ENCODE data around the gene HTR1E. TPM values are rescaled to one million over a fixed set of nuclear protein-coding genes. Genes with fewer than 3 reads are reported as not detected.
"Not testable (repeated sequence)": the region's sequence is repeated elsewhere in the genome, so short reads cannot be mapped to it uniquely, and the experiment has no call there.

The HTR1E gene
- total RNA-seq, 1 donor from 2014 or later: not detected

- Mint-ChIP-seq H3K36me3 (ENCODE audit: low read depth) (no peaks in the 10 kb centered on the region), H3K4me3 (no peak overlapping the region), H3K27ac (ENCODE audit: unreplicated experiment) (no peak overlapping the region), H3K9me3 (no peaks in the 10 kb centered on the region), H3K4me1 (no peaks in the 10 kb centered on the region), H3K27me3 (ENCODE audit: low read depth) (peaks cover 43% of the 10 kb centered on the region)
- no peak for DNase-seq (ENCODE audit: low read depth, low spot score)
- no peak for TF ChIP-seq CTCF (conservative IDR thresholded peaks at IDR 0.05)
Measured at GRCh38 chr6:86978251-86978650, 40.9 kb downstream of the HTR1E start.

GRCh38 chr6:87001494-87001893 is 64.2 kb downstream of the HTR1E start:
- Mint-ChIP-seq H3K4me3 (no peak overlapping the region), H3K4me1 (no peaks in the 10 kb centered on the region), H3K27ac (ENCODE audit: unreplicated experiment) (no peak overlapping the region), H3K9me3 (peaks cover 23% of the 10 kb centered on the region), H3K36me3 (ENCODE audit: low read depth) (no peaks in the 10 kb centered on the region), H3K27me3 (ENCODE audit: low read depth) (no peaks in the 10 kb centered on the region)
- no peak for DNase-seq (ENCODE audit: low read depth, low spot score)
- TF ChIP-seq CTCF (conservative IDR thresholded peaks at IDR 0.05): no peak

- H3K9me3 Mint-ChIP-seq: peaks cover 26% of the 10 kb centered on the region
- not testable (repeated sequence) for H3K4me3 Mint-ChIP-seq; H3K27me3 Mint-ChIP-seq (ENCODE audit: low read depth); H3K27ac Mint-ChIP-seq (ENCODE audit: unreplicated experiment); H3K4me1 Mint-ChIP-seq; H3K36me3 Mint-ChIP-seq (ENCODE audit: low read depth); DNase-seq (ENCODE audit: low read depth, low spot score)
Measured at GRCh38 chr6:87002391-87002790, 65.1 kb downstream of the HTR1E start.

GRCh38 chr6:87006541-87006940 is 69.2 kb downstream of the HTR1E start:
- not testable (repeated sequence) for H3K27me3 Mint-ChIP-seq (ENCODE audit: low read depth); H3K36me3 Mint-ChIP-seq (ENCODE audit: low read depth); H3K4me3 Mint-ChIP-seq; H3K27ac Mint-ChIP-seq (ENCODE audit: unreplicated experiment); DNase-seq (ENCODE audit: low read depth, low spot score); H3K4me1 Mint-ChIP-seq
- H3K9me3 Mint-ChIP-seq: peaks cover 19% of the 10 kb centered on the region

- not testable (repeated sequence) for H3K36me3 Mint-ChIP-seq (ENCODE audit: low read depth); H3K4me1 Mint-ChIP-seq; H3K4me3 Mint-ChIP-seq; H3K27me3 Mint-ChIP-seq (ENCODE audit: low read depth); H3K27ac Mint-ChIP-seq (ENCODE audit: unreplicated experiment); DNase-seq (ENCODE audit: low read depth, low spot score); H3K9me3 Mint-ChIP-seq
Measured at GRCh38 chr6:87009581-87009980, 72.3 kb downstream of the HTR1E start.

GRCh38 chr6:87012035-87012434 is 74.7 kb downstream of the HTR1E start:
- no peak for TF ChIP-seq CTCF (conservative IDR thresholded peaks at IDR 0.05)
- Mint-ChIP-seq H3K27me3 (ENCODE audit: low read depth) (peaks cover 11% of the 10 kb centered on the region), H3K27ac (ENCODE audit: unreplicated experiment) (no peak overlapping the region), H3K9me3 (no peaks in the 10 kb centered on the region), H3K4me1 (no peaks in the 10 kb centered on the region), H3K4me3 (no peak overlapping the region), H3K36me3 (ENCODE audit: low read depth) (no peaks in the 10 kb centered on the region)
- no peak for DNase-seq (ENCODE audit: low read depth, low spot score)

GRCh38 chr6:87012743-87013142 is 75.4 kb downstream of the HTR1E start:
- H3K9me3 Mint-ChIP-seq: no peaks in the 10 kb centered on the region
- no peak for DNase-seq (ENCODE audit: low read depth, low spot score)
- no peaks in the 10 kb centered on the region for H3K36me3 Mint-ChIP-seq (ENCODE audit: low read depth)
- TF ChIP-seq CTCF (conservative IDR thresholded peaks at IDR 0.05): no peak
- H3K4me1 Mint-ChIP-seq: no peaks in the 10 kb centered on the region
- peaks cover 11% of the 10 kb centered on the region for H3K27me3 Mint-ChIP-seq (ENCODE audit: low read depth)
- H3K27ac Mint-ChIP-seq (ENCODE audit: unreplicated experiment): no peak overlapping the region
- no peak overlapping the region for H3K4me3 Mint-ChIP-seq
